SW480 (cell line): ENCODE measurements around the gene C1QTNF8.

Source experiments
- DNase-seq: peaks from one replicate; pipeline ENCODE4 v3.0.0-alpha.2; 2016; ENCODE audit warnings: low spot score

Gene C1QTNF8, protein sequence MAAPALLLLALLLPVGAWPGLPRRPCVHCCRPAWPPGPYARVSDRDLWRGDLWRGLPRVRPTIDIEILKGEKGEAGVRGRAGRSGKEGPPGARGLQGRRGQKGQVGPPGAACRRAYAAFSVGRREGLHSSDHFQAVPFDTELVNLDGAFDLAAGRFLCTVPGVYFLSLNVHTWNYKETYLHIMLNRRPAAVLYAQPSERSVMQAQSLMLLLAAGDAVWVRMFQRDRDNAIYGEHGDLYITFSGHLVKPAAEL

DNA sequence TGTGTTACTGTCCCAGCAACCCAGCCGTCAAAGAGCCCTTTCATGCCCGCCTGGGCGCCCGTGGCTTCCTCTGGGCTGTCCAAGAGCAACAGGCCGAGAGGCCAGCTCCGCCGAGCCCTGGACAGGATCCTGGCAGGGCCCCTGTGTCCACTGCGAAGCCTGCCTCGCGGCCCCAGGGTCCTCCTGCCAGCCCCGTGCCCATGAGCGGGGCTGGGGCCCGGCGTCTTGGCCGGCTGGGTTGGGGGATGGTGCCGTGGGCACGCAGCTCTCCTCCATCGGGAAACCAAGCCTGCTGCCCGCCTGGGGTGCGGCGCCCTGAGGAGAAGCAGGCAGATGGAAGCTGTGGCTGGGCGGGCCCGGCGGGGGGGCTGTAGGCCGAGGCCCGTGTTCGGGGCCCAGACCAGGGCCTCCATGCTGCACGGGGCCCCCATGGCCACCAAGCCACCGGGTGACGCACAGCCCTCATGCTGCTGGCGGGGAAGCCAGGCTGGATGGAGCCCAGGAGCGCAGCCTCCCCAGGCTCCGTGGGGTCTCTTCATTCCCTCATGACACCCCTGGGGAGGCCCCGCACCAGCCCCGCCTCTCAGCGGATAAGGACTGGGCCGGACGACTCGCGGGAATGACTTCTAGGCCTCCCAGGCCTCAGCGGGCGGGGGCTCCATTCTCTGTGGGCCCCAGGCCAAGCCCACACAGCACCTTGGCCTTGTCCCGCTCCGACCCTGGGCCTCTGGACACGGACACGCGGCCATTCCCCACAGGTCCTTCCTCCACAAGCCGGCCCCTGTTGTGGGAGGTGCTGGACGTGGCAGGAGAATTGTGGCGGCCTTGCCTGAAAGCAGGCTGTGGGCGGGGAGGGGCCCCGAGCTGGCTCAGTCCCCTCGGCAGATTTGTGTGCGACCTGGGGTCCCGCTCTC lies at the start of gene C1QTNF8:
Gene C1QTNF8, minus strand, starts transcription at position 76 of the 914 bp plus-strand sequence. CDS start 1,322 bp downstream, outside the sequence.
- DNase-seq = no peak

DNA sequence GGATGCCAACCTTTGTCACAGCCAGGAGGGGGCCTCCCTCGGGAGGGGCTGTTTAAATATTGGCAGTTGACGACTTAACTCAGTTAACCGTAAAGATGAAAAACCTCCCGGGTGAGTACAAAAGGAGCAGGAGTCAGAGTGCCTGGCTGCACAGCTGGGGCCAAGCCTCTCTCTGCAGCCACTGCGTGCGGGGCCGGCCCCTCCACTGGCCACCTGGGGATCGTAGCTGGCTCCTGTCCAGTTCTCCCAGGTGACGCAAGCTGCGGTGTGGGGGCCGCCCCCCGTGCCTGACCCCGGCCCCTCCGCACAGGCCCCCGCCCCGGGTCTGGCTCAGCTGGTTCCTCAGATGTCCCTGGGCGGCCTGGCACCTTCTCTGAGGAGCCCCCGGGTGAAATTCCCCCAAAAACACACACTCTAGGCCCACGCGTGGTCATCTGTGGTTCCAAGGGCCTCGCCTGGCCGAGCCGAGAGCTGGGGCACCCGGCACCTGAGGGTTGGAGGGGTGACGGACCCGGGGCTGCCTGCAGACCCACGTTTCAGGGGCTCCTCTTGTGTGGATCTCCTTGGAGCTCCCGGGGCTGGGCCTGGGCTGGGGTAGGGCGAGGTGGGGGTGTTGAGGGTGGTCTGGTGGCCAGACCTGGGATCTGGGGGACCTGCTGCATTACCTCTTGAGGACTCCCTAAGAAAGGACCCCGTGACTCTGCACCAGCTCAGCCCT lies 49.5 kb upstream of the C1QTNF8 start:
- DNase-seq = no peak

DNA sequence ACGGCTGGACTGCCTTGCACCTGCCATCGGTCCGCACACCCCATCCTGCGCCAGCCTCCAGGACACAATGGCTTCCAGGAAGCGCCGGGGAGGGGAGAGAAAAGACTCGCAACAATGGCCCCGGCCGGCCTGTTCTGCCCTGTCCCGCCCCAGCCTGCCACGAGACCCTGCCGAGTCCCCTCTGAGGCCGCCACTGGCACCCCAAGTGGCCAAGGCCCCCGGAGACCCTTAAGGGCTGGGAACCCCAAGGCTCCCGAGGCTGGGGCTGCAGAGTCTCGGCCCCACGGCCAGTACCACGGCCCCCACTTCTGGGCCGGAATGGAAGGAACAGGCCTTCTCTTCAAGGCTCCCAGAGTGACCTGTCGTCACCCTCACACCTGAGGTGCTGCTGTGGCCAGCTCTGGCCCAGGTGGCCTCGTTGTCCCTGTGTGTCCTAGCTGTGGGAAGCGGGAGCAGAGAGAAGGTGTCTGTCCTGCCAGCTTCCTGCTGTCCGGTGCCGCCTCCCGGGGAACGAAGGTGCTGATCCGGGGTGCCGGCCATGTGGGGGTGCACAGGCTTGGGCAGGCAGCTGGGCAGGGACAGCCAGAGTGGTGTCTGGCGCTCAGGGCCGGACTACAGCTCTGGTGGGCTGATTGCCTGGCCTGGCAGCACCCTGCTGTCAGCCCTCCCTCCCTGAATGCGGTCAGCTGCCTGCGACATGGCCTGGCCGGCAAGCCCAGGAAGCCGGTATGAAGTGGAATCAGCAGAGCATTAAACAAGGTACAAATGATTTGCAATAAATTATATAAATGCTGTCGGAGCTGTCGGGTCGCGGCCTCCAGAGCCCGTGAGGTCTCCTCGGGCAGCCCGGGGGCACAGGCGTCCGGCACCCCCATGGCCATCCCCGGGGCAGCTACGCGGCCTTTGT lies 48.7 kb upstream of the C1QTNF8 start:
- no peak for DNase-seq

DNA sequence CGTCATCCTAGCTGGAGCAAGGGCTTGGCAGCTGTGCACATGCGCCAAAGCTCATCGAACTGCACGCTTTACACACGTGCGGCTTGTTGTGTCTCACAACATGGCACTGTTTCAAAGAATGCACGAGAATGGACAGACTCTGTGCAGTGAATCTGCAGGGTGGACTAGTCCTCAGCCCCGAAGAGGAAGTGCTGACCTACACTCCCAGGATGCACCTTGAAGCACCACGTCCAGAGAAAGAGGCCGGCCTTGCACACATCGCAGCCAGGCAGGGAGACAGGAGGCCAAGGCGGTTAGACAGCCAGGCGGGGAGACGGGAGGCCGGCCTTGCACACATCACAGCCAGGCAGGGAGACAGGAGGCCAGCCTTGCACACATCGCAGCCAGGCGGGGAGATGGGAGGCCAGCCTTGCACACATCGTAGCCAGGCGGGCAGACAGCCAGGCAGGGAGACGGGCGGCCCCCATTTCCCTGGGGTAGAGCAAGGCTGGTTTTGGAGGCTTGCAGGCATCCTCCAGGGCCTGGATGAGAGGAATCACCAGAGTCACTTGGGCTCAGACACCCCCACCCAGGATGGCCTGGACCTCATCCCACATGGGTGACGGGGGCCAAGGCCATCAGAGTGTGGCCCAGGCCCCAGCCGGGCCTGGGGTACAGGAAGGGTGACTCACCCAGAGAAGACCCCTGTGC lies 47.9 kb upstream of the C1QTNF8 start:
- DNase-seq = no peak

DNA sequence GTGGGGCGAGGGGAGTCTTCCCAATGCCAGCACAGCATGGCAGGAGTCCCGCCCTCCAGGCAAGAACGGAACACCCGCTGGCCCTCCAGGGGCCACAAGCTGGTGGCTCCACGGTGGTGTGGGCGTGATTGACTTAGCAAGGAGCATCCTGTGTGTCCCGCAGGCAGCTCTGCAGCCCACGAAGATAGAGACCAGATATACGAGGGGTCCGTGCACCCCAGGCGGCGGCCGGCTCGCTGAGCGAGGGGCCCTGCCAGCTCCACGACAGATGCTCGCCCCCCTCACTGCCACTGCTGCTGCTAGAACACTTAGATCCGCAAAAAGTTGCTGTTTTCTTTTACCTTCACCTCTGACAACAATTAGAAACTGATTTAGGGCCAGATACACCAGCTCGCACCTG lies 46.9 kb upstream of the C1QTNF8 start:
- no peak for DNase-seq

DNA sequence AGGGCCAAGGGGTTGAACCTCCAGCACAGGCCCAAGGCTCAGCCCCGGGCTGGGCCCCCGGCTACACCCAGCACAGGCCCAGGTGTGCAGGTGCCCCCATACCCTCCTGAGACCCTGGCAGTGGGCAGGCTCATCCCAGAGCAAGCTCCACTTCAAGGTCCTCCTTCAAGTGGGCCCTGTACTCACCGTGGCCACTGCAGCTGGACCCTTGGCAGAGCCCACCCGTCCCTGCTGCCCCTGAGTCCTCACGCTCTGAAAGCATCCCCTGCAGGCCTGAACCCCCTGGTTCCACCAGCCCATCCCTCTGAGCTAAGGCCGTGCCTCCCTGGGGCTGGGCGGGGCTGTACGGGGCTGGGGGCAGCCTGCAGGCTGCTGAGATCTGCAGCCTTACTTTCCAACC lies 45.7 kb upstream of the C1QTNF8 start:
- no peak for DNase-seq

DNA sequence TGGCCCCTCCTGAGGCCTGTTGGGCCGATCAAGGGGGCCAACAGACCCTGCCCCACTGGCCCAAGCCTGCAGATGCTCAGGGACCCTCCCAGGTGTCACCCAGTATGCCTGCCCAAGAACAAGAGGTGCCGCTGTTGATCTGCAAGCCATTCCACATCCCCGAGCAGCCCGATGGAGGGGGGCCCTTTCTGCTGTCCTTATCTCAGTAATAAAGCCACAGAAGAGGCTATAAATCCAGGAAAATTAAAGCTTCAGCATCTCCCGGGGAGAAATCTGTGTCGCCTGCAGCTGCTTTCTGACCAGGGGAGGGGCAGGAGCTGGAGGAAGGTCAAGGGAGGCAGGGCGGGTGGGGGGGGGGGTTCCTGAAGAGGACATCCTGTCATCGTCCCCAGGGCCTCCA lies 45.1 kb upstream of the C1QTNF8 start:
- DNase-seq = no peak

DNA sequence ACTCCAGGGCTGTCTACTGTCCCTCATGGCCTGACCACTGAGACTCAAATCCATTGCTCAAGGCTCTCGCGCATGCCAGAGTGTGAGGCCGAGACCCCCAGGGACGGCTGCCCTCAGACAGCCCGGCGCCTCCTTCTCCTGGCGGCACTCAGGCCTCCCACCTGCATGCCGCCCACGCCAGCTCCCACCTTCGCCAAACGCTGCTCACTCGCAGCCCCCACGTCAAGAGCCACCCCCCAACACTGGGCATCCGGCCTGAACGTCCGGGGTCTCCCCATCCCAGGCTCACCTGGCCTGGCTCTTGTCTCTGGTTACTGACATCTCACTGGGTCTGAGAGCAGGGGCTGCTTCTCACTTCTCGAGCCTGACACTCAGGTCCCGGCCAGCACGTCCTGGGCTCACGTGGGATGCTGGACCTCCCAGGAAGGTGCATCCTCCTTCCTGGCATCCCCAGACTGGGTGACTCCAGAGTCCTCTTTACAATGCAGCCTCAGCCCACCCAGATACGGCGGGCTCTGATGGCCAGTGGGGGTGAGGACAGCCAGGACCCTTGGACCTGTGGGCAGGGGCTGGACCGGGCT lies 44.6 kb upstream of the C1QTNF8 start:
- DNase-seq = no peak

DNA sequence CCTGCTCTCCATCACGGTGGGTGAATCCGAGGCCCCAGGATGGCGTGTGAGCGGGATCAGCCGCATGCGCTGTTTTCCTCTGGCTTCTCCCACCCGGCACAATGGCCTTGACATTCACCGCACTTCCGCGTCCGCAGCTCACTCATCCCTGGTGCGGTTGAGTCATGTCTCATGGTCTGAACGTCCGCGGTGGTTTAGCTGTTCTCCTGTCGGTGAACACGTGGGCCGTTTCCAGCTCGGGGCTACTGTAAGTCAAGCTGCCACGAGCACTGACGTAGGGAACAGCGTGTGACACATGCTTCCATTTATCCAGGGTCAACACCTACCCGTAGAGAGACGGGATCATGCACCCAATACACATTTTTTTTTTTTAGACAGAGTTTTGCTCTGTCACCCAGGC lies 41.6 kb upstream of the C1QTNF8 start:
- peak; percentile 82 for DNase-seq

DNA sequence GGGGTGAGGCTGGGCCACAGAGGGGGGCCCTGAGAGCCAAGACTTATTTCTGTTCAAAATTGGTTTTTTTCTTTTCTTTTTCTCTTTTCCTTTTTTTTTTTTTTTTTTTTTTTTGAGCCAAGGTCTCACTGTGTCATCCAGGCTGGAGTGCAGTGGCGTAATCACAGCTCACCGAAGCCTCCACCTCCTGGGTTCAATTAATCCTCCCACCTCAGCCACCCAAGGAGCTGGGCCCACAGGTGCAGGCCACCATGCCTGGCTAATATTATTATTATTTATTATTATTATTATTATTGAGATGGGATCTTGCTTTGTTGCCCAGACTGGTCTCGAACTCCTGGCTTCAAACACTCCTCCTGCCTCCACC lies 39.4 kb upstream of the C1QTNF8 start:
- DNase-seq = no peak

DNA sequence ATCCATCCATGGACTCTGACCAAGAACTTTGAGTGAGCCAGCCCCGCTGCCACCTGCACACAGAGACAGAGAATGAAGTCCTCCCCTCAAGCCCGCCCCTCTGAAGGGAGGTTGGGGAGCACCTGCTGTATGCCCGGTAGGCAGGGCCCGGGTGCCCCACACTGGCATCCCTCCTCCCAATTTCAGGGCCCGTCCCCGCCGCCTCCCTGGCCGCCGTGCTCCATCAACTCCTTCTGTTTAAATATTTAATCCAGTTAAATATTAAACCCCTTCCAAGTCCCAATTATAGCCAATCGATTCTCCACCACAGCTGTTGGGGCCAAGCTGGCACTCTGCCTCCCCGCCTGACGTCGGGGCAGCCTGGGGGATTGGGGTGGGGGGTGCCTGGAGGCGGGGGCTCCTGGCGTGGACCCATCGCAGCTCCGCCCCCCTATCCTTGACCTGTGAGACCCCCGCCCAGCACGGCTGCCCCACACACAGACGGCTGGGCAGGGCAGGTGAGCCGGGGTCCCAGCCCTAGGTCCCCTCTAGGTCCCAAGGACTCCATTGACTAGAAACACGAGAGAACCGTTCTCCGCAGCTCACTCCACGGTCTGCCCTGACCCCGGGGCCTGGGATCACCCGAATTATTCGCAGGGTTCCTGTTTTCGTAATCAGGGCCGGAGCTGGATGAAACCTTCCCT lies 38.9 kb upstream of the C1QTNF8 start:
- no peak for DNase-seq

DNA sequence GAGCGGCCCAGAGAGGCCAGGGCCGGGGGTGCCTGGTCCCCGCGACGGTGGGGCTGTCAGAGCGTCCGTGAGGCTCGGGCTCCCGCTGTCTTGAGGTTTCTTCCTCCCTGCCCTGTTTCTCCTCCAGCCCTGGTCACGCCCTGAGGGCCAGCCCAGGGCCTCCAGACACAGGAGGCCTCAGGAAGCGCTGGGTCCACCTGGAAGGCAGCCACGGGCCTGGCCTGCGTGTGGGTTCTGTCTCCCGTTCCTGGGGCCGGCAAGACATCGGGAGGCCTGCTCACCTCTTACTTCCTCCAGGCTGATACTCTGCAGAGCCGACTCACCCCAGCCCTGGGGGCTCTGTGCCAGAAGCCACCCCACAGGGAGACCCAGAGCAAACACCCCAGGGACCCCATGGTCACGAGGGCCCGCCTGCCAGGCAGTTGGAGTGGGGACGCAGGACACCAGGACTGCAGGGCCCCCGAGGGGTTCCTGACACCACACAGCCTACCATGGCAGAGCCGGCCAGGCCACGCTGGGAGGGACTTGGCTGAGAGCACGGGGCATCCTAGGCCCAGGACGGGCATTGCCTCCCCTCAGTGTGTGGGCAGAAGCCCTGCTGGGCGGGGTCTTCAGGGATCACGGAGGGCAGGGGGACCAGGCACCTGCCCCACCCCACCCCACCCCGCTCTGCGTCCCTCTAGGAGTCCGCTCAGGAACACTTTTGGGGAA lies 37.9 kb upstream of the C1QTNF8 start:
- DNase-seq = no peak

DNA sequence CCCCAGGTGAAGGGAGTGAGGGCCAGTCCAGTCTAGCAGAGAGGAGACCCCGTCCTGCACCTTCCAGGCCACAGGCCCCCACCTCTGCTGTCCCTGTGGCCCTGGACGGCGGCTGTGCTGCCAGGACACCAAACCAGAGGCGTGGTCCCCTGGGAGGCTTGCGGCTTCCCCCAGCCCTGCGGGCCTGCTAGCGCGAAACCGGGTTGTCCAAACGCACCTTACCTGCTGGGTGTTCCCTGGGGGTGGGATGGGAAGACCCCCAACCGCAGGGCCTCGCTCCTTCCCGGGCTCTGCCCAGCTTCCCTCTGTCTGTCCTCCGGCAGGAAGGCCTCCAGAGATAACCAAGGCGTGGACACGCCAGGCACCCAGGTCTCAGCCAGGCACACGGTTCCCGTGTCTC lies 37.2 kb upstream of the C1QTNF8 start:
- no peak for DNase-seq

DNA sequence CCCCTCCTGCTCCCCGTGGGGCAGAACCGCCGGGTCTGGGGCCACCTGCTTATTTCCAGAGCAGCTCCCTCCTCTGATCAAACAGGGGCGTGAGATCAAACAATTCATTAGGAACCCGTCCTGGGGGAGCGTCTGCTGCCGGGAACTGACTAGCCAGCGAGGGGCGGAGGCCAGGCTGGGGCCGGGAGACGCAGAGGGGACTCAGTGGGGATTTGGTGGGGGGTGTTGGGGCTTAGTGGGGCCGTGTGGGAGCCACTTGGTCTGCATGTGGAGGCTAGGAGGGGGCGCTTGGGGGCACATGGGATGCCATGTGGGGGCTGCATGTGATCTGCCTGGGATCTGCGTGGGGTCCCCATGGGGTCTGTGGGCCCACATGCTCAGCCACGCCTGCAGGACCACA lies 36.4 kb upstream of the C1QTNF8 start:
- DNase-seq = no peak

DNA sequence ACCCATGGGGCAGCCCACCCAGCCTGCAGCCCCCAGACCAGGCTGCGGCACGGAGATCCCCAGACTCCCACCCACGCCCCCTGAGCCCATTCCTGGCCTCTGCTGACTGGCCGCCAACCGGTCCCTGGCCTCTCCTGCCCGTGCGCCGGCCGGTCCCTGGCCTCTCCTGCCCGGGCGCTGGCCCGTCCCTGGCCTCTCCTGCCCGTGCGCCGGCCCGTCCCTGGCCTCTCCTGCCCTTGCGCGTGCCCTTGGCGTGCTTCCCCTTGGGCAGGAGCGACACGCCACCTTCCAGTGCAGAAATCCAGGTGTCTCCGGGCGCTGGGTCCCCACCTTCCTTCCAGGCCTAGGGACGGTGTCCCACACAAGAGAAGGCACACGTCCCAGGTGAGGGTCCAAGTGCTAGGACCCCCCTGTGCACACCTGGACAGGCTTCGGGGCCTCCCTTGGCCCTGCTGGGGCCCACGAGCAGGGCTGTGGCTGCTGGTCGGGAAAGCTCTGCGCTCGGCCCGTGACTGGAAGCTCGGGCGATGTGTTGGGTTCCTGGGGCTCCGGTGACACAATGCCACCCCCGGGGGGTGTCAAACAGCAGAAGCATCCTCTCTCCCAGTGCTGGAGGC lies 35.4 kb upstream of the C1QTNF8 start:
- no peak for DNase-seq

DNA sequence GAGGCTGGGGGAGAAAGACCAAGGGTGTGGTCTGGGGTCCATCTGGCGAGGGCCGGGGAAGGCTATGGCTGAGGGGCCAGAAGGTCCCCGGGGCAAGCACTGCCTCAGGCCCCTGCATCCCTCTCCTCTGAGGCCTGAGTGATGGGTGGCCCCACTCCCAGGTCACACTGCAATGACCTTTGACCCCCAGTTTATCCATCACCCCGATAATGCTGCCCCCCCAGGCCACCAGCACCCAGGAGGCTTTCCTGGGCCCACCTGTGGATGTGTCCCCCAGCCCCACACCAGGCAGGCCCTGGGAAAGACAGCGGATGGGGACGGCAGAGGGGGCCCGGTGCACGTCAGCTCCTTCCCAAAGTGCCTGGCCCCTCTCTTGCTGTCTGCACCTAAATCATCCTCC lies 34.3 kb upstream of the C1QTNF8 start:
- DNase-seq = no peak

DNA sequence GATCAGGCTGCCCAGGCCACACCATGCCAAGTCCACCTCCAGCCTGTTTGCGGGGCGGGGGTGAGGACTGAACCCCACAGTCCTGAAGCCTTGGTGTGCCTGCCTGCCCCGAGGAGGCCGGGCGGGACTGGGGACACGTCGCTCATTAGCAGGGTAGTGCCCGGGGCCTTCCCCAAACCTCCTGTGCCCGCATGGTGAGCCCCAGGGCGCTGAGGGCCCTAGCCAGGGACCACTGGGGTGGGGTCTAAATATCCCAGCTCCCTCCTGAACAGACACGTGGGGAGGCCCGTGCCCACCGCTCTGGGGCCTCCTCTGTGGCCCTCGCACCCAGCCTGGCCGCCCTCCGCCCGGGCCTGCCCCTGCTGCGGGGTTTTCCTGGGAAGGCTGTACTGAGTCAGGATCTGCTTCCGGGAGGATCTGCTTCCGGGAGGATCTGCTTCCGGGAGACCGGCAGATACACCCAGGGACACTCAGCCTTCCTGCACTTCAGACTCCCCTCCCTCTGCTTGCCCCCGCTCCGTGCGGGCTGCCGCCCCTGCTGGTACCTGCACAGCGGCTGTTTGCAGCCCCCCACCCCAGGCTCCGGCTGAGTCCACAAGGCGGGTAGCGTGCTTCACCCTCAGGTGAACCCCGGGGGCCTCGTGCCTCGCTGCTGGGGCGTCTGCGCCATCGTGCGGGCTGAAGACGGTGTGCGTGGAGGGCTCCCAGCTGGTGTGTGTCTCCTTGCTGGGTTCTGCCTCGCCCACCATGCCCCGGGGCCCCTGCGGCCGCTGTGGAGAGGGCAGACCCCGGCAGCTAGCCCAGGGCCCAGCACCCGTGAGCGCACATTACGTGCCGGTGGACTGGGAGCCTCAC lies 33.3 kb upstream of the C1QTNF8 start:
- DNase-seq = no peak
